Measurements from ENCODE around the gene ACTN2.
A peak's percentile ranks its signal among the peaks of the same experiment; 100 is the strongest.

ACTN2 gene

DNA sequence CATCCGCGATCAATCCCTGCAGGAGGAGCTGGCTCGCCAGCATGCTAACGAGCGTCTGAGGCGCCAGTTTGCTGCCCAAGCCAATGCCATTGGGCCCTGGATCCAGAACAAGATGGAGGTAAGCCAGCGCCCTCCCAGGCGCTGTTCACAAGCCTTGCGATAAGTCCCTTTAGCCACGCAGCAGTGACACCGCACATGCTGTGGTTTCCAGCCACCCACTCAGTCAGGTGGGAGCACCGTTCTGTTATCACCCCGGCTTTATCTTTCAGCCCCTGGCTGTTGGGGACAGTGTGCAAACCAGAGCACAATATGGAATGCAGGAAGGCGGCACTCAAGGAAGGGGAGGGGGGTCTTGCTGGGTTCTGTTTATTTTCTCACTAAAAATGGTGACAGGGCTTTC lies 67.7 kb downstream of the ACTN2 start:
- TF ChIP-seq, protein P1, sequence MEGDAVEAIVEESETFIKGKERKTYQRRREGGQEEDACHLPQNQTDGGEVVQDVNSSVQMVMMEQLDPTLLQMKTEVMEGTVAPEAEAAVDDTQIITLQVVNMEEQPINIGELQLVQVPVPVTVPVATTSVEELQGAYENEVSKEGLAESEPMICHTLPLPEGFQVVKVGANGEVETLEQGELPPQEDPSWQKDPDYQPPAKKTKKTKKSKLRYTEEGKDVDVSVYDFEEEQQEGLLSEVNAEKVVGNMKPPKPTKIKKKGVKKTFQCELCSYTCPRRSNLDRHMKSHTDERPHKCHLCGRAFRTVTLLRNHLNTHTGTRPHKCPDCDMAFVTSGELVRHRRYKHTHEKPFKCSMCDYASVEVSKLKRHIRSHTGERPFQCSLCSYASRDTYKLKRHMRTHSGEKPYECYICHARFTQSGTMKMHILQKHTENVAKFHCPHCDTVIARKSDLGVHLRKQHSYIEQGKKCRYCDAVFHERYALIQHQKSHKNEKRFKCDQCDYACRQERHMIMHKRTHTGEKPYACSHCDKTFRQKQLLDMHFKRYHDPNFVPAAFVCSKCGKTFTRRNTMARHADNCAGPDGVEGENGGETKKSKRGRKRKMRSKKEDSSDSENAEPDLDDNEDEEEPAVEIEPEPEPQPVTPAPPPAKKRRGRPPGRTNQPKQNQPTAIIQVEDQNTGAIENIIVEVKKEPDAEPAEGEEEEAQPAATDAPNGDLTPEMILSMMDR (IDR thresholded peaks at IDR 0.05; ENCODE audit: insufficient read depth, low read depth, low read length, missing control alignments), result no peak
- DNase-seq (ENCODE audit: low read depth), result no peak
- no peak overlapping the region for H3K4me3 ChIP-seq (ENCODE audit: low read length)

DNA sequence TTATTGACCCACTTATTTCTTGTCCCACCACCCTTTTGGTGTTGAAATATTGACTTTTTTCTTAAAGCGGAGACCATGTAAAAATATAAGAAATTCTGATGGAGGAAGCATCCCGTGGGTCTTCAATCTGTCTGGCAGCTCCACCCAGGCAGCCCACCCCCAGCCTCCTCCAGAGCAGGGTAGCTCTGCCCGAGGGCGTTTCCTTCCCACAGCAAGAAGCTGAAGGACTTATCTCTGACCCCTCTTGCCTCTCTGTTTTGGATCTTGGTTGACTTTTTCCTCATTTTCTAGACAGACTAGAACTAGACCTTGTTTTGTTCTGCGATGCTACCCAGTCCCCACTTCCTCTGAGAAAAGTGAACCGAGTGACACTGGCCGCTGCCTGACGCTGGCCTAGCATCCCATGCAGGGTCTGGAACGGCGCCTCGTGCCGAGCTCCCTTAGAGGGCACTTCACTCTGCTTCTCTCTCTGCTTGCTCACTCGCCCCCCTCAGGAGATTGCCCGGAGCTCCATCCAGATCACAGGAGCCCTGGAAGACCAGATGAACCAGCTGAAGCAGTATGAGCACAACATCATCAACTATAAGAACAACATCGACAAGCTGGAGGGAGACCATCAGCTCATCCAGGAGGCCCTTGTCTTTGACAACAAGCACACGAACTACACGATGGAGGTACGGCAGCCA lies 68.4 kb downstream of the ACTN2 start:
- no peak for DNase-seq (ENCODE audit: low read depth)
- no peak overlapping the region for H3K4me3 ChIP-seq (ENCODE audit: low read length)
- TF ChIP-seq, protein P1 (IDR thresholded peaks at IDR 0.05; ENCODE audit: insufficient read depth, low read depth, low read length, missing control alignments), result no peak

DNA sequence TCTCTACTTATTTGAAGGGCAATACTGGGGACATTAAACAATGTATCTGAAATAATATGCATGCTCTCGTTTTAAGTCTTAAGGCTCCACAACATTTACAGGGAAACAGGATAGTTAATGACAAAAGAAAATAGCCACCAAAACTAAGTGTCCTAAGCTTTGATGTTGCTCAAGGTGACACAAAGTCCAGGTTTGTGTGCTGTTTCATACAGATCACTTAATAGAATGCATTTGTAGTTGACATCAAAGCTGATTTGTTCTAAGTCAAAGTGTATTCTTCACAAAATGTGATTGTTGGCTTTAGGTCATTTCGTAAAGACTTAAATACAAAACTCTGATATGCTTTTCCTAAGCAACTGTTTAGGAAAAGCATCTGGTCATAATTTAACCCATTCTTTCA lies 71.3 kb downstream of the ACTN2 start:
- DNase-seq (ENCODE audit: low read depth), result no peak
- TF ChIP-seq, protein P1 (IDR thresholded peaks at IDR 0.05; ENCODE audit: insufficient read depth, low read depth, low read length, missing control alignments), result no peak
- H3K4me3 ChIP-seq (ENCODE audit: low read length), result no peak overlapping the region

DNA sequence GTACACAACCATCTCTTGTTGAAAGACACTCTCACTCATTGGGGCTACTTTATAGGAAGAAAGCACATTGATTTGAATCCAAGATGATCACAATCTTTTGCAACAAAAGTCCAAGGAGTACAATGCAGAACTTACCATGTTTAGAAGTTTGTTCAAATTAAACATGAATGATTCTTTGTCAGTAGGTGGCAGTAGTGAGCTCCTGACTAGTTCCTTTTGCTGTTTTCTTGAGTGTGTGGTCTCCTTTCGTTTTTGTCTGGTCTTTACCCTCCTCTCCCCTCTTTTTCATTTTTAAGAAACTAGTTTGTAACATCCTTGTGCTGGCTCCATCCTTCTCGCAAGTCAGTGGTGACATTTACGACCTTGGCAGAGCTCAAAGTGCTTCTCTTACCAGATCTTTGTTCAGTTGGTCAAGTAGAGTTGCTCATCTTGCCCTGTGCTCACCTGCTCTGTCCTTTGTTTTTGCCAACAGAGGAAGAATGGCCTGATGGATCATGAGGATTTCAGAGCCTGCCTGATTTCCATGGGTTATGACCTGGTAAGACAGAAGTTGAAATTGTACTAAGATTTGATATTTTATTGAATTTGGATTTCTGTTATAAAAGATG lies 73.1 kb downstream of the ACTN2 start:
- TF ChIP-seq, protein P1 (IDR thresholded peaks at IDR 0.05; ENCODE audit: insufficient read depth, low read depth, low read length, missing control alignments), result peak; percentile 73
- peak; percentile 49 for DNase-seq (ENCODE audit: low read depth)
- no peak overlapping the region for H3K4me3 ChIP-seq (ENCODE audit: low read length)

DNA sequence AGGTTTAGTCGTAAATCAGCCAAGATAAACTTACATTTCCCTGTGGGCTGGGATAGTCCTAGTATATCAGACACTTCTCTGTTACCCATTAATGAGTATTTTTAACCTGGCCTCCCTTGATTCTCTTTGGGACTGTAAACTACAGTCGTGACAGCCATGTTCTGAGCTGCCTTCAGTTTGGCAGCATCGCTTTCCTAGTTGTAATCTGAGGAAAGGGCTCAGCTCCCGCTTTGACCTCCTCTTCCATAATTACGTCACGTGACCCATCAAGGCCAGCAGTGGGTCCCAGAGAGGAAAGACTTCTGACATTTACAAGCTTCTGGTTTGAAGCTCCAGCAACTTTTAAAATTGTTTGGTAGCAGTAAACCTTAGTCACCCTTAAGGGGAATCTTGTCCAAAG lies 74.2 kb downstream of the ACTN2 start:
- TF ChIP-seq, protein P1 (IDR thresholded peaks at IDR 0.05; ENCODE audit: insufficient read depth, low read depth, low read length, missing control alignments), result no peak
- no peak for DNase-seq (ENCODE audit: low read depth)
- H3K4me3 ChIP-seq (ENCODE audit: low read length), result no peak overlapping the region

DNA sequence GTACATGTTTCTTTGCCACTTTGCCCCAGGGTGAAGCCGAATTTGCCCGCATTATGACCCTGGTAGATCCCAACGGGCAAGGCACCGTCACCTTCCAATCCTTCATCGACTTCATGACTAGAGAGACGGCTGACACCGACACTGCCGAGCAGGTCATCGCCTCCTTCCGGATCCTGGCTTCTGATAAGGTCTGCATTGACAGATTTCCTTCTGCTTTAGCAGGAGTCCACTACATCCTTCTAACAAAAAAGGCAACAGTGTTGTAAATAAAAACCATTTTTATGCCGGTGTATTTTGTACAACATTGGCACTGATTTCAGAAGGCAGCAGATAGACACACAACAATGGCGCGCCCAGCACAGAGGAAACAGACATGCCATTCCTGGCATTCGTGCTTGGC lies 74.7 kb downstream of the ACTN2 start:
- H3K4me3 ChIP-seq (ENCODE audit: low read length), result no peak overlapping the region
- TF ChIP-seq, protein P1 (IDR thresholded peaks at IDR 0.05; ENCODE audit: insufficient read depth, low read depth, low read length, missing control alignments), result no peak
- DNase-seq (ENCODE audit: low read depth), result no peak

All from epithelial cell of esophagus (primary cell).